HepG2 (cell line): Measurements from ENCODE around the gene HEXIM1. TPM values are rescaled to one million over a fixed set of nuclear protein-coding genes. Genes with fewer than 3 reads are reported as not detected.

Experiments
- CEBPG ChIP-seq: IDR thresholded peaks from 2 replicates; pipeline ENCODE4 v1.6.1; 2016
- ELF4 ChIP-seq: sonication (generic); formaldehyde crosslinking; IDR thresholded peaks from 2 replicates; pipeline ENCODE4 v1.5.0; 2020; ENCODE audit warnings: missing genetic modification reagents, mild to moderate bottlenecking, moderate library complexity, borderline replicate concordance
- IKZF1 ChIP-seq: fragments of 450-650 bp; IDR thresholded peaks from 2 replicates; pipeline ENCODE4 v1.7.1; 2016
- JUNB ChIP-seq: sonication (generic); formaldehyde crosslinking; IDR thresholded peaks from 2 replicates; pipeline ENCODE4 v1.8.0; 2022; ENCODE audit warnings: missing genetic modification reagents, mild to moderate bottlenecking, borderline replicate concordance
- NBN ChIP-seq: fragments of 450-650 bp; conservative IDR thresholded peaks from 2 replicates; pipeline ENCODE4 v1.6.1; 2017
- PHF20 ChIP-seq: sonication (generic); formaldehyde crosslinking; IDR thresholded peaks from 2 replicates; pipeline ENCODE4 v1.5.0; 2020; ENCODE audit warnings: mild to moderate bottlenecking, missing genetic modification reagents
- RORA ChIP-seq: sonication (generic); formaldehyde crosslinking; IDR thresholded peaks from 2 replicates; pipeline ENCODE4 v1.5.0; 2020; ENCODE audit warnings: mild to moderate bottlenecking, missing genetic modification reagents, moderate library complexity
- SMC3 ChIP-seq: IDR thresholded peaks from 2 replicates; pipeline ENCODE4 v1.6.1; 2011; ENCODE audit warnings: low read length, improper control_type of control experiment
- TBL1XR1 ChIP-seq: fragments of 150-350 bp; IDR thresholded peaks from 2 replicates; pipeline ENCODE4 v1.6.1; 2014; ENCODE audit warnings: borderline replicate concordance, low read length; ENCODE audit not compliant: partially characterized antibody
- TCF7L2 ChIP-seq: IDR thresholded peaks from 2 replicates; pipeline ENCODE4 v1.6.1; 2011; ENCODE audit warnings: mild to moderate bottlenecking, low read depth, low read length, moderate library complexity
- ZBTB3 ChIP-seq: sonication (generic); formaldehyde crosslinking; IDR thresholded peaks from 2 replicates; pipeline ENCODE4 v1.4.0; 2020; ENCODE audit warnings: low read depth, mild to moderate bottlenecking, moderate library complexity, missing genetic modification reagents, borderline replicate concordance
- ZNF263 ChIP-seq: sonication (generic); formaldehyde crosslinking; IDR thresholded peaks from 2 replicates; pipeline ENCODE4 v1.4.0; 2020; ENCODE audit warnings: missing genetic modification reagents
- ZNF329 ChIP-seq: sonication (generic); formaldehyde crosslinking; IDR thresholded peaks from 2 replicates; pipeline ENCODE4 v1.9.0; 2021; ENCODE audit warnings: low read depth, mild to moderate bottlenecking, missing genetic modification reagents
- ZSCAN31 ChIP-seq: sonication (generic); formaldehyde crosslinking; IDR thresholded peaks from 2 replicates; pipeline ENCODE4 v1.5.0; 2020; ENCODE audit warnings: low read depth, mild to moderate bottlenecking, missing genetic modification reagents
- polyA plus RNA-seq, 8 experiments: library from polyadenylated mRNA; depleted of rRNA in 3 of 8; stranded (reverse) in 7 of 8; unstranded in 1 of 8; fragments of >200 nt; fragmentation: Illumina TruSeq in 4 of 8; extraction: Trizol in 4 of 8; gene quantifications; 2 replicates each; pipeline versions ENCODE4 v1.2.1 to v1.2.3, GENCODE V29; 2011 to 2016; ENCODE audit warnings: low read depth in 4 of 8, missing spikeins in 1 of 8, mixed read lengths in 1 of 8; ENCODE audit not compliant: insufficient read depth in 1 of 8
- total RNA-seq, 5 experiments: library from RNA; depleted of rRNA; stranded (reverse); fragments of >200 nt; fragmentation: Illumina TruSeq; extraction: Trizol; gene quantifications; 2 replicates each; pipeline ENCODE4 v1.2.3, GENCODE V29; 2016; ENCODE audit warnings: low read depth in 1 of 5
- TF ChIP-seq, protein P1 (sequence below): sonication (generic); formaldehyde crosslinking; IDR thresholded peaks from 2 replicates; pipeline ENCODE4 v1.5.0; 2020; ENCODE audit warnings: mild to moderate bottlenecking, missing genetic modification reagents
- TF ChIP-seq, protein P2 (sequence below): sonication (generic); formaldehyde crosslinking; conservative IDR thresholded peaks from 2 replicates; pipeline ENCODE4 v1.4.0; 2020; ENCODE audit warnings: missing genetic modification reagents
- TF ChIP-seq, protein P3 (sequence below): sonication (generic); formaldehyde crosslinking; IDR thresholded peaks from 2 replicates; pipeline ENCODE4 v1.8.0; 2022; ENCODE audit warnings: mild to moderate bottlenecking, missing genetic modification reagents, moderate library complexity
- TF ChIP-seq, protein P4 (sequence below): sonication (generic); formaldehyde crosslinking; conservative IDR thresholded peaks from 2 replicates; pipeline ENCODE4 v1.8.0; 2022; ENCODE audit warnings: mild to moderate bottlenecking, moderate library complexity, missing genetic modification reagents
- TF ChIP-seq, protein P5 (sequence below): sonication (generic); formaldehyde crosslinking; IDR thresholded peaks from 2 replicates; pipeline ENCODE4 v1.8.0; 2022; ENCODE audit warnings: missing genetic modification reagents, mild to moderate bottlenecking, moderate library complexity, borderline replicate concordance

Gene HEXIM1
- total and polyA plus RNA-seq, 2 of the 13 experiments (the other 11 are each of a cell fraction or from before 2014, with no cell fraction given): 10.5 to 16.6 TPM

DNA sequence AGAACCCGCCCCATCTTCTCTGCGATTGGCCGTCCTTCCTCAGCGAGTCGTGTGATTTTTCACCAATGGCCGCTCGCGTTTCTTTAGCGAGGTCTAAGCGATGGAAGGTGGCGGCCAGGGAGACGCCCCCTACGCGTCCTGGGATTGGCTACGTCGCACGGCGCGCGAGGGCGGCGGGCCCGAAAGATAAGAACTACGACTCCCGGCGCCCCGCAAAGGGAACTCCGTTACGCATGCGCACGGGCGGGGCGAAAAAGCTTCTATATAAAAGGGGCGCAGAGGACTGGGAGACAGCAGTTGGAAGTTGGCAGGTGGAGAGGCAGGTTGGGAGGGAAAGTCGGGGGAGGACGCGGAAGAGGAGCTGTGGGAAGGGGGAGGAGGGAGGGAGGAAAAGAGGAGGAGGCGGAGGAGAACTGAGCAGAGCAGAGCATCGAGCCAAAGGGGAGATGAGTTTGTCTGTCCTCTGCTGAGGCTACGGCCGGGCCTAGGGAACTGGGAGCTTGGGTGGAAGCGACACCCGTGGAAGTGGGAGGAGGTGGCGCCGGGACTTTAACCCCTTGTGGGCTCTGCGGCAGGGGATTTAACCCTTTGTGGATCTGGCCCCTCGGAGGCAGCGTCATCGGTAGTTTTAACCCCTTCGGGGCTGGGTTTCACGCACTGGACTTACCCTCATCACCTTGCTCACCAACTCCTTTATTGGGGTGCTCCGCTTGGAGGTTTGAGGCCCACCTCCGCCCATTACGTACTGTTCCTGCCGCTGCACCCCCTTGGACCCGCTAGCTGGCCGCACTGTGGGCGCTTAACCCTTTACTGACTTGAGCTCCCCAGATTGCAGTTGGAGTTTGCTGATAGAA is at the start of gene HEXIM1 (continued):
- TF ChIP-seq NBN (peak; percentile 98), ZNF263 (CRISPR knock-in tag) (peak; percentile 100), TBL1XR1 (peak; percentile 92), SMC3 (peak; percentile 45), PHF20 (CRISPR knock-in tag) (peak; percentile 72), ZSCAN31 (CRISPR knock-in tag) (peak; percentile 62), IKZF1 (no peak), ZBTB3 (no peak), ZNF329 (CRISPR knock-in tag) (no peak), RORA (CRISPR knock-in tag) (no peak), CEBPG (CRISPR knock-in tag) (no peak; the same call in 1 of the 2 replicates), JUNB (CRISPR knock-in tag) (no peak), ELF4 (CRISPR knock-in tag) (no peak), TCF7L2 (no peak)
- TF ChIP-seq, protein P1, sequence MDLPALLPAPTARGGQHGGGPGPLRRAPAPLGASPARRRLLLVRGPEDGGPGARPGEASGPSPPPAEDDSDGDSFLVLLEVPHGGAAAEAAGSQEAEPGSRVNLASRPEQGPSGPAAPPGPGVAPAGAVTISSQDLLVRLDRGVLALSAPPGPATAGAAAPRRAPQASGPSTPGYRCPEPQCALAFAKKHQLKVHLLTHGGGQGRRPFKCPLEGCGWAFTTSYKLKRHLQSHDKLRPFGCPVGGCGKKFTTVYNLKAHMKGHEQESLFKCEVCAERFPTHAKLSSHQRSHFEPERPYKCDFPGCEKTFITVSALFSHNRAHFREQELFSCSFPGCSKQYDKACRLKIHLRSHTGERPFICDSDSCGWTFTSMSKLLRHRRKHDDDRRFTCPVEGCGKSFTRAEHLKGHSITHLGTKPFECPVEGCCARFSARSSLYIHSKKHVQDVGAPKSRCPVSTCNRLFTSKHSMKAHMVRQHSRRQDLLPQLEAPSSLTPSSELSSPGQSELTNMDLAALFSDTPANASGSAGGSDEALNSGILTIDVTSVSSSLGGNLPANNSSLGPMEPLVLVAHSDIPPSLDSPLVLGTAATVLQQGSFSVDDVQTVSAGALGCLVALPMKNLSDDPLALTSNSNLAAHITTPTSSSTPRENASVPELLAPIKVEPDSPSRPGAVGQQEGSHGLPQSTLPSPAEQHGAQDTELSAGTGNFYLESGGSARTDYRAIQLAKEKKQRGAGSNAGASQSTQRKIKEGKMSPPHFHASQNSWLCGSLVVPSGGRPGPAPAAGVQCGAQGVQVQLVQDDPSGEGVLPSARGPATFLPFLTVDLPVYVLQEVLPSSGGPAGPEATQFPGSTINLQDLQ (CRISPR knock-in tag): no peak
- TF ChIP-seq, protein P2, sequence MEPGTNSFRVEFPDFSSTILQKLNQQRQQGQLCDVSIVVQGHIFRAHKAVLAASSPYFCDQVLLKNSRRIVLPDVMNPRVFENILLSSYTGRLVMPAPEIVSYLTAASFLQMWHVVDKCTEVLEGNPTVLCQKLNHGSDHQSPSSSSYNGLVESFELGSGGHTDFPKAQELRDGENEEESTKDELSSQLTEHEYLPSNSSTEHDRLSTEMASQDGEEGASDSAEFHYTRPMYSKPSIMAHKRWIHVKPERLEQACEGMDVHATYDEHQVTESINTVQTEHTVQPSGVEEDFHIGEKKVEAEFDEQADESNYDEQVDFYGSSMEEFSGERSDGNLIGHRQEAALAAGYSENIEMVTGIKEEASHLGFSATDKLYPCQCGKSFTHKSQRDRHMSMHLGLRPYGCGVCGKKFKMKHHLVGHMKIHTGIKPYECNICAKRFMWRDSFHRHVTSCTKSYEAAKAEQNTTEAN (CRISPR knock-in tag): no peak; the same call in 1 of the 2 replicates
- TF ChIP-seq, protein P3, sequence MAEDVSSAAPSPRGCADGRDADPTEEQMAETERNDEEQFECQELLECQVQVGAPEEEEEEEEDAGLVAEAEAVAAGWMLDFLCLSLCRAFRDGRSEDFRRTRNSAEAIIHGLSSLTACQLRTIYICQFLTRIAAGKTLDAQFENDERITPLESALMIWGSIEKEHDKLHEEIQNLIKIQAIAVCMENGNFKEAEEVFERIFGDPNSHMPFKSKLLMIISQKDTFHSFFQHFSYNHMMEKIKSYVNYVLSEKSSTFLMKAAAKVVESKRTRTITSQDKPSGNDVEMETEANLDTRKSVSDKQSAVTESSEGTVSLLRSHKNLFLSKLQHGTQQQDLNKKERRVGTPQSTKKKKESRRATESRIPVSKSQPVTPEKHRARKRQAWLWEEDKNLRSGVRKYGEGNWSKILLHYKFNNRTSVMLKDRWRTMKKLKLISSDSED (CRISPR knock-in tag): 0 out of 2 replicates have a peak, but pooled peaks have one; percentile 41
- TF ChIP-seq, protein P4, sequence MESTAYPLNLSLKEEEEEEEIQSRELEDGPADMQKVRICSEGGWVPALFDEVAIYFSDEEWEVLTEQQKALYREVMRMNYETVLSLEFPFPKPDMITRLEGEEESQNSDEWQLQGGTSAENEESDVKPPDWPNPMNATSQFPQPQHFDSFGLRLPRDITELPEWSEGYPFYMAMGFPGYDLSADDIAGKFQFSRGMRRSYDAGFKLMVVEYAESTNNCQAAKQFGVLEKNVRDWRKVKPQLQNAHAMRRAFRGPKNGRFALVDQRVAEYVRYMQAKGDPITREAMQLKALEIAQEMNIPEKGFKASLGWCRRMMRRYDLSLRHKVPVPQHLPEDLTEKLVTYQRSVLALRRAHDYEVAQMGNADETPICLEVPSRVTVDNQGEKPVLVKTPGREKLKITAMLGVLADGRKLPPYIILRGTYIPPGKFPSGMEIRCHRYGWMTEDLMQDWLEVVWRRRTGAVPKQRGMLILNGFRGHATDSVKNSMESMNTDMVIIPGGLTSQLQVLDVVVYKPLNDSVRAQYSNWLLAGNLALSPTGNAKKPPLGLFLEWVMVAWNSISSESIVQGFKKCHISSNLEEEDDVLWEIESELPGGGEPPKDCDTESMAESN (CRISPR knock-in tag): peak; percentile 78; the same call in 1 of the 2 replicates
- TF ChIP-seq, protein P5, sequence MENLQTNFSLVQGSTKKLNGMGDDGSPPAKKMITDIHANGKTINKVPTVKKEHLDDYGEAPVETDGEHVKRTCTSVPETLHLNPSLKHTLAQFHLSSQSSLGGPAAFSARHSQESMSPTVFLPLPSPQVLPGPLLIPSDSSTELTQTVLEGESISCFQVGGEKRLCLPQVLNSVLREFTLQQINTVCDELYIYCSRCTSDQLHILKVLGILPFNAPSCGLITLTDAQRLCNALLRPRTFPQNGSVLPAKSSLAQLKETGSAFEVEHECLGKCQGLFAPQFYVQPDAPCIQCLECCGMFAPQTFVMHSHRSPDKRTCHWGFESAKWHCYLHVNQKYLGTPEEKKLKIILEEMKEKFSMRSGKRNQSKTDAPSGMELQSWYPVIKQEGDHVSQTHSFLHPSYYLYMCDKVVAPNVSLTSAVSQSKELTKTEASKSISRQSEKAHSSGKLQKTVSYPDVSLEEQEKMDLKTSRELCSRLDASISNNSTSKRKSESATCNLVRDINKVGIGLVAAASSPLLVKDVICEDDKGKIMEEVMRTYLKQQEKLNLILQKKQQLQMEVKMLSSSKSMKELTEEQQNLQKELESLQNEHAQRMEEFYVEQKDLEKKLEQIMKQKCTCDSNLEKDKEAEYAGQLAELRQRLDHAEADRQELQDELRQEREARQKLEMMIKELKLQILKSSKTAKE (CRISPR knock-in tag): peak; percentile 36; the same call in 1 of the 2 replicates
